ENCODE measurements around the gene EEFSEC.

Gene EEFSEC

DNA sequence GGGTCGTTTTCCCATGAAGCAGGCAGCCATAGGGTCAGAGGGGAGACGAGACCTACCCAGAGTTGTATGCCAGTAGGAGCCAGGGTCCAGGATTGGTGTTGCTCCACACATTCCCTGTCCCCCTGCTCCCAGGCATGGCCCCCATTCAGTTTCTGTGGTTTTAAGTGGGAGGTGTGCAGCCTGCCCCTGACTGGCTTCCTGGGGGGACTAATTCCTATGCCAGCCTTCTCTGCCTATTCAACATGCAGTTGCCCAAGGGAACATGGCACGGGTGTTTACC, 126.3 kb downstream of the EEFSEC start:
- TF ChIP-seq, protein P1, sequence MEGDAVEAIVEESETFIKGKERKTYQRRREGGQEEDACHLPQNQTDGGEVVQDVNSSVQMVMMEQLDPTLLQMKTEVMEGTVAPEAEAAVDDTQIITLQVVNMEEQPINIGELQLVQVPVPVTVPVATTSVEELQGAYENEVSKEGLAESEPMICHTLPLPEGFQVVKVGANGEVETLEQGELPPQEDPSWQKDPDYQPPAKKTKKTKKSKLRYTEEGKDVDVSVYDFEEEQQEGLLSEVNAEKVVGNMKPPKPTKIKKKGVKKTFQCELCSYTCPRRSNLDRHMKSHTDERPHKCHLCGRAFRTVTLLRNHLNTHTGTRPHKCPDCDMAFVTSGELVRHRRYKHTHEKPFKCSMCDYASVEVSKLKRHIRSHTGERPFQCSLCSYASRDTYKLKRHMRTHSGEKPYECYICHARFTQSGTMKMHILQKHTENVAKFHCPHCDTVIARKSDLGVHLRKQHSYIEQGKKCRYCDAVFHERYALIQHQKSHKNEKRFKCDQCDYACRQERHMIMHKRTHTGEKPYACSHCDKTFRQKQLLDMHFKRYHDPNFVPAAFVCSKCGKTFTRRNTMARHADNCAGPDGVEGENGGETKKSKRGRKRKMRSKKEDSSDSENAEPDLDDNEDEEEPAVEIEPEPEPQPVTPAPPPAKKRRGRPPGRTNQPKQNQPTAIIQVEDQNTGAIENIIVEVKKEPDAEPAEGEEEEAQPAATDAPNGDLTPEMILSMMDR (IDR thresholded peaks at IDR 0.05; ENCODE audit: control insufficient read depth, insufficient read depth, low read depth, low read length, missing control alignments): no peak
- no peak overlapping the region for H3K4me3 ChIP-seq (ENCODE audit: control insufficient read depth, low read depth, low read length)

DNA sequence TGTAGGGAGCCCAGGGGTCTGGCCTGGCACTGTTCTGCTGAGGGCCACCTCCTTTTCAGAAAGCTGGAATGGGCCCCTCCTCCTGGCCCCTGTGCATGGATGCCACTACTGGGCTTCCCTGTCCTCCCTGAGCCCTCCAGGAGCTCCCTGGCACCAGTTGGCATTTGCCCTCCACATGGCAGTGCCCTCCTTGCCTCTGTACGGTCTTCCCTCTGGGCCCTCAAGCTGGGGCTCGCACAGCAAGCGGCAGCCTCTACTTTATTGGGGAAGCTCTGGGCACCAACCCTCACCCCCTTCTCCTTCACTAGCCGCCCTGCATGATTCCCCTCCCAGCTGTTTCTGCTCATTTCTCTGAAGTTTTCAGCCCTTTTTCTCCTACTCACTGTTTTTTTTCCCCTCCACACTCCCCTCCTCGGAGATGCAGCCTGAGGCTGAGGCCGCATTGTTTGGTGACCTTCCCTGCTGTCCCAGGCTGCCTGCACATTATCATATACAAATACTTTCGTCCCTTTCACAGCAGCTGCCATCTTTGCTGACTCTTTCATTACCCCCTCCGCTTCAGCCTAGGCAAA, 127.3 kb downstream of the EEFSEC start:
- TF ChIP-seq, protein P1 (IDR thresholded peaks at IDR 0.05; ENCODE audit: control insufficient read depth, insufficient read depth, low read depth, low read length, missing control alignments): no peak
- no peak for DNase-seq (ENCODE audit: low read depth)
- H3K4me3 ChIP-seq (ENCODE audit: control insufficient read depth, low read depth, low read length): no peak overlapping the region

More for the DNA sequence above, 126.3 kb downstream of the EEFSEC start:
- DNase-seq (ENCODE audit: low read depth): no peak

GRCh38 chr3:128281056-128281455, 127.8 kb downstream of the EEFSEC start:
- no peak overlapping the region for H3K4me3 ChIP-seq (ENCODE audit: control insufficient read depth, low read depth, low read length)
- TF ChIP-seq, protein P1 (IDR thresholded peaks at IDR 0.05; ENCODE audit: control insufficient read depth, insufficient read depth, low read depth, low read length, missing control alignments): no peak

DNA sequence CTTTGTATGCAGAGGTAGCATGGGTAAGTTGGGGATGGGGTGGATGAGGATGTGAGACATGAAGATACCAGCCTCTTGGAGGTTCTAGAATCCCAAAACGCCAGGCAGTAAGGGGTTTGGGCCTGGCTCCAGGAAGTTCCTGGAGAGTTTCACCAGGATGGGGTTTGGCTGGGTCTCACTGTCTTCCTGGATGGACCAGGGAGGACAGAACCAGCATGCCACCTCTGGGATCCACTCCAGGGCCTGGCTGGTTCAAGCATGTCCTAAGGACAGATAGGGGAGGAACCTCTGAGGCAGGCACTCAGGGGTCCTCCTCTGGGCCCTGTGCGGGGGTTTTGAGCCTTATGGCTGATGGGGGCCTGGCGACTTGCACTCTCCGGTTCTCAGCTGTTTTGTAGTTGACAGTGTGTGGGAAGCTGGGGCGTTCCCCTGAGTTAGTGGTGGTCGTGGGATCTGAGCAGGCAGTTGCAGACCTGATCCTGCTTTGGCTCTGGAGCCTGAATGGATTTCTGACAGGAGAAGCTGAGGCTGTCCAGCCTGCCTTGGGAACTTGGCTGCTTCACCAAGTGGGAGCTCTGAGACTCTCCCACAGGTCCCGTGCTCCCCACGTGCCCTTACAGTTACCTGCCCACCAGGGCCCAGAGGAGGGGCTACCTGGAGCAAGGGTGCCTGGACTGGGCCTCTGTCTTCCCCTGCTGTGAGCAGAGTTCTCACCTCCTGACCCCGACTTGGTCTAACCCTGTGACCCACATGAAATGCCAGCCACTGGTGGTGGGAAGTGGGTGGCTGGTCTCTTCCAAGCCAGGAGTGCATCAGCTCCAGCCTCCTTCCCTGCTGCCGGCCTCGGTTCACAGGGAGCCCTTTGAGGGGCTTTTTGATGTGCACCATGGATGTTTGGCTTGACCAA, 128.4 kb downstream of the EEFSEC start:
- DNase-seq (ENCODE audit: low read depth): no peak
- no peak overlapping the region for H3K4me3 ChIP-seq (ENCODE audit: control insufficient read depth, low read depth, low read length)
- TF ChIP-seq, protein P1 (IDR thresholded peaks at IDR 0.05; ENCODE audit: control insufficient read depth, insufficient read depth, low read depth, low read length, missing control alignments): no peak

More at GRCh38 chr3:128281056-128281455, 127.8 kb downstream of the EEFSEC start:
- no peak for DNase-seq (ENCODE audit: low read depth)

- H3K4me3 ChIP-seq (ENCODE audit: control insufficient read depth, low read depth, low read length): no peak overlapping the region
- TF ChIP-seq, protein P1 (IDR thresholded peaks at IDR 0.05; ENCODE audit: control insufficient read depth, insufficient read depth, low read depth, low read length, missing control alignments): no peak
- DNase-seq (ENCODE audit: low read depth): no peak
Observed at GRCh38 chr3:128282380-128283196, 129.3 kb downstream of the EEFSEC start.

DNA sequence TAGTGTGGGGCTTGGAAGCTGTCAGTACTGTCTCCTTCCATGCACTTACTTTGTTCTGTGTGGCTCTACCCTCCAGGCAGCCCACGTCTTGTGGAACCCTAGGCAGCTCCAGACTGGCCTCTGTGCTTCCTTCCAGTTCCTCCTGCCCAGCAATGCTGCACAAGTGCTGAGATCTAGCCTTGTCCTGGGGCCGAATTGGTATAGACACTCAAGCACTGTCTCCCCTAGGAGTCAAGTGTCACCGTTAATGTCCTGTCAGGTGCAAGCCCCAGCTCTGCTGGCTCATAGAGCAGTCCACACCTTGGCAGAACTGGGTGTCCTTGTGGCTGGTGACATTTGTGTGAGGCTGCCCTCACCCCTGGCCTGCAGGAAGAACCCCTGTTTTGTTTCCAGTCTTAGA, 130.1 kb downstream of the EEFSEC start:
- H3K4me3 ChIP-seq (ENCODE audit: control insufficient read depth, low read depth, low read length): no peak overlapping the region
- TF ChIP-seq, protein P1 (IDR thresholded peaks at IDR 0.05; ENCODE audit: control insufficient read depth, insufficient read depth, low read depth, low read length, missing control alignments): no peak
- DNase-seq (ENCODE audit: low read depth): no peak

Measured in AG09309 (cell line).